Right lobe of liver (tissue), 4 donors: ENCODE measurements around the gene BSG.
"Not testable (repeated sequence)": the region's sequence is repeated elsewhere in the genome, so short reads cannot be mapped to it uniquely, and the experiment has no call there.

Experiments
- CTCF ChIP-seq, 4 donors: fragments of 200-600 bp in 3 of 4; fragments of 450-650 bp in 1 of 4; IDR thresholded peaks; one replicate each; pipeline versions ENCODE4 v1.5.1 to v1.8.0; 2016 to 2022; ENCODE audit warnings: antibody characterized with exemption in 4 of 4, mild to moderate bottlenecking in 2 of 4
- POLR2A ChIP-seq: fragments of 450-650 bp; IDR thresholded peaks from one replicate; pipeline ENCODE4 v1.6.1; 2017; ENCODE audit warnings: antibody characterized with exemption, mild to moderate bottlenecking
- donor health status: DM: no; HTN: no; CAD: no.
- donor health status: DM: no; HTN: no; CAD: no.
- donor health status: DM: no; HTN: yes; CAD: no.

GRCh38 chr19:626566-626965 lies 54.2 kb downstream of the BSG start:
- not testable (repeated sequence) for TF ChIP-seq CTCF (IDR thresholded peaks at IDR 0.05); POLR2A
